GM18502 (cell line): ENCODE results near the gene TENM3.

ENCODE experiments used
- ATAC-seq: cut with Tn5 transposase; IDR thresholded peaks from one replicate; pipeline ENCODE4 v1.9.1; 2021; ENCODE audit warnings: mild to moderate bottlenecking; ENCODE audit not compliant: unreplicated experiment, poor library complexity

The TENM3 gene

GRCh38 chr4:182250446-182250845 lies 7.2 kb downstream of the TENM3 start:
- no peak for ATAC-seq

GRCh38 chr4:182251116-182251515 lies 7.9 kb downstream of the TENM3 start:
- ATAC-seq, result no peak

- no peak for ATAC-seq
Measured at GRCh38 chr4:182252220-182252619, 9.0 kb downstream of the TENM3 start.

- no peak for ATAC-seq
Measured at GRCh38 chr4:182254026-182254780, 11.0 kb downstream of the TENM3 start.

GRCh38 chr4:182255441-182256190 lies 12.4 kb downstream of the TENM3 start:
- ATAC-seq, result no peak

GRCh38 chr4:182257016-182257415 lies 13.8 kb downstream of the TENM3 start:
- ATAC-seq, result no peak

- ATAC-seq, result no peak
Measured at GRCh38 chr4:182257503-182257902, 14.3 kb downstream of the TENM3 start.

GRCh38 chr4:182258441-182259000 lies 15.3 kb downstream of the TENM3 start:
- ATAC-seq, result no peak

GRCh38 chr4:182261651-182262223 lies 18.5 kb downstream of the TENM3 start:
- ATAC-seq, result no peak

- no peak for ATAC-seq
Measured at GRCh38 chr4:182263562-182263961, 20.4 kb downstream of the TENM3 start.

GRCh38 chr4:182264139-182264752 lies 21.0 kb downstream of the TENM3 start:
- no peak for ATAC-seq

- no peak for ATAC-seq
Measured at GRCh38 chr4:182265881-182266280, 22.7 kb downstream of the TENM3 start.

- ATAC-seq, result no peak
Measured at GRCh38 chr4:182267048-182267447, 23.8 kb downstream of the TENM3 start.

GRCh38 chr4:182268966-182269365 lies 25.8 kb downstream of the TENM3 start:
- ATAC-seq, result no peak

GRCh38 chr4:182271731-182272130 lies 28.5 kb downstream of the TENM3 start:
- no peak for ATAC-seq

GRCh38 chr4:182272151-182272550 lies 28.9 kb downstream of the TENM3 start:
- ATAC-seq, result no peak

- ATAC-seq, result no peak
Measured at GRCh38 chr4:182273191-182273935, 30.2 kb downstream of the TENM3 start.

- ATAC-seq, result no peak
Measured at GRCh38 chr4:182276210-182277109, 33.3 kb downstream of the TENM3 start.

GRCh38 chr4:182277377-182277776 lies 34.2 kb downstream of the TENM3 start:
- ATAC-seq, result no peak
